SIG-M5 treated with dmso at 0.1 percent for 504 hours (cell line): ENCODE results near the gene SNAPC2.

Source experiments
- DNase-seq: peaks from one replicate; lab custom pipeline; 2025; ENCODE audit not compliant: unreplicated experiment; lab: John Stamatoyannopoulos, UW

The SNAPC2 gene

GRCh38 chr19:7965921-7966665 is 46.0 kb downstream of the SNAPC2 start:
- DNase-seq: no peak

DNA sequence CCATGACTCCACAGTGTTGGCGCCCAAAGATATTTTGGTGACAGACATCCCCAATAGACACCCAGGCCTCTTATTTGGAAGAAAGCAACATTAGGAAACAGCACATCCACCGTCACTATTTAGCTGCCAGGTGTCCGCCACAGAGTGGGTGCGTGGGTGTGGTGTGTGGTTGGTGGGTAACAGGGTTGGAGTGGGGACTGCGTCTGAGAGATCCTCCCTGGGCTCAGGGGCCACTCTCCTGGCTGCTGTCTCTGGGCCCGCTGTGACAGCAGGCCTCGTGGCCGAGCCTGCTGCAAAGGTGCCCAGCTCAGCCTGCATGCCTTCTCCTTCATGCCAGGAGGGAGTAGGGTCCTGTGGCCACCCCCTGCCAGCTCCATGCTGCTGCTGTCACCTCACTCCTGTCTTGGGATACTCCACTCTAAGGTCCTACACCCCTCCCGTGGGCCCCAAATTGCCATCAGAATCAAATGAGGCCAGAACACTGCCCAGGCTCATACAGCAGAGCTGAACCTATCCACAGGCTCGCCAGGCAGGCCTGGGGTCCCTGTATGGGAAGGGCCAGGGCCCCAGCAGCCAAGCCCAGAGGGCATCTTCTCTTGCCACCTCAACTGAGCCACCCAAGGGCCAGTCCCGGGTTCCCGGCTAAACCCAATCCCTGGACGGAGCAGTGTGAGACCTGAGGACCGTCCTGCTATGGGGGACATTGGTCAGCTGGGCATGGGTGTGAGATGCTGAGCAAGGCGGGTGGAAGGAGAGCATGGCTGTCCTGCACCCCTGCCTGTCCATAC is 48.1 kb downstream of the SNAPC2 start:
- no peak for DNase-seq

DNA sequence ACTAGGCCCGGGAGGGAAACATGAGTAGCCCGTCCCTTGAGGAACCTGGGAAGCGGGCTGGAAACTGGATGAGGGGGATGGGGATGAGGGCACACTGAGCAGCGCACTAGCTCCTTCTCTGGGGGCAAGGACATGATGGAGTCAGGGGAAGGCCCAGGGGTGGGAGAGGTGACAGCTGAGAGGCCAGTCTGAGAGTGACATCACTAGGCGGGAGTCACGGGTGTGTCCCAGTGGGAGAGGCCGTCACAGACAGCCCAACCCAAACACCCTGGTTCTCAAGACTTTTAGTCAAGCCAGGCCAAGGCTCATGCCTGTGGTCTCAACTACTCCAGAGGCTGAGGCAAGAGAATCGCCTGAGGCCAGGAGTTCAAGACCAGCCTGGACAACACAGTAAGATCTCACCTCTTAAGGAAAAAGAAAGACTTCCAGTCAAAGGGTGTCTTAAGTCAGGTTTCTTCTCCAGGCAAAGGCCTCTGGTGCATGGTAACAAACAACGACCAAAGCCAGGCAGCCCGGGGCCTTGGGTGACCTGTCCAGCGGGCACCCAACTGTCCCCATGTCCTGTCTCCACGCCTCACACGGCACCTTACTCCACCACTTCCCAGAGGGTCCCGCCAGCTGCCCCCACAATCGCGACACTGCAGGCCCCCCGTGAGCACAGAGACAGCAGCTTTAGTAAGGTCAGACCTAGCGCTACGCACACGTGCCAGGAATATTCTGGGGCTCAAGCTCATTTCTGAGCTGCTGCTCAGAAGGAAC is 48.8 kb downstream of the SNAPC2 start:
- DNase-seq: no peak

- DNase-seq: no peak
Measured at GRCh38 chr19:7969555-7969939, 49.4 kb downstream of the SNAPC2 start.

- DNase-seq: no peak
Measured at GRCh38 chr19:7970716-7971448, 50.7 kb downstream of the SNAPC2 start.

DNA sequence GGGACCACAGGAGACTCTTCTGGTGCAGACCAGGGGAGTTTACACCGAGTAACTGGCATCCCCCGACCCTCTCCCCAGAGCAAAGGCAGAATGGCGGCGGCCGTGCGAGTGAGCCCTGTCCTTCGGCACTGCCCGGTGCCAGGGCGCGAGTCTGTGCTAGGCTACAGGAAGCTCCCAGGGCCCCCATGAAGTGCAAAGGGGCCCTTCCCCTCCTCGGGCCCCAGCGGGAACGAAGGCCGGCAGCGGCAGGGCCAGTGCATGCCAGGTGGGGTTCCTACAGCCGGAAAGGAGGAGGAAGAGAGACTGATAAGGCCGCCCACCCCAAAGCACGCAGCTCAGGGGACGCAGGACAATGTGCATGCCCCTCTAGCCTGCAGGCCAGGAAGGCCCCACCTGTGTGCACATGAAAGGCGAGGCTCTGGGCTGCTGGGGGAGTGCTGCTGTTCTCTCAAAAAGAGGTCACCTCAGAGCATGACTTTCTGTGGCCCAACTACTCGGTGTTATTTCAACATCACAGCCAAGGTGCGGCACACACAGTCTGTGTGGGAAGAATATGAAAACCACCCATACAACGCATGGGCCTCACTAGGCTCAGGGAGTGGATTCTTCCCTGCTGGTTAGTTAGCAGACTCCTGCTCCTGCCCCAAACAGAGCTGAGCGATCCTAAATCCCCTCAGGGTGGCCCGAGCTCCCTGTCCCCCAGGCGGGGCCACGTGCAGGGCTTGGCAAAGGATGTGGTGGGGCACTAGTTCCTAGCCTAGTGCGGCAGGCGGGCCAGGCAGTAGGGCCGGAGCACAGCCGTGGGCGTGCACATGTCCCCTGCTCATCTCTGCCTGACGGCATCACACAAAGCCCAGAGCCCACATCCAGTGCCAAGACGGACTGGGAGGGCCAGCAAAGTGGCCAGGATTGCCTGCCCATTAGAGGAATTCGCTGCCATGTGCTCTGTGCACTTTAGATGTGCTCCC is 51.7 kb downstream of the SNAPC2 start:
- no peak for DNase-seq
